NT2/D1 (cell line): ENCODE data around the gene RTN4RL2.

Experiments used
- SUZ12 ChIP-seq: IDR thresholded peaks from 2 replicates; pipeline ENCODE4 v1.6.1; 2011; ENCODE audit not compliant: insufficient read length, insufficient read depth; ENCODE audit errors: extremely low read depth
- YY1 ChIP-seq: IDR thresholded peaks from 2 replicates; pipeline ENCODE4 v1.6.1; 2011; ENCODE audit not compliant: insufficient read length, insufficient read depth
- ZNF274 ChIP-seq: IDR thresholded peaks from 2 replicates; pipeline ENCODE4 v1.6.1; 2011; ENCODE audit warnings: mild to moderate bottlenecking, low read depth, low read length

GRCh38 chr11:57496109-57496820 is 35.9 kb downstream of the RTN4RL2 start:
- TF ChIP-seq ZNF274 (no peak), SUZ12 (no peak), YY1 (no peak)
